ENCODE results near the gene GAB4.
"Not testable (repeated sequence)": the region's sequence is repeated elsewhere in the genome, so short reads cannot be mapped to it uniquely, and the experiment has no call there.

GAB4 gene

DNA sequence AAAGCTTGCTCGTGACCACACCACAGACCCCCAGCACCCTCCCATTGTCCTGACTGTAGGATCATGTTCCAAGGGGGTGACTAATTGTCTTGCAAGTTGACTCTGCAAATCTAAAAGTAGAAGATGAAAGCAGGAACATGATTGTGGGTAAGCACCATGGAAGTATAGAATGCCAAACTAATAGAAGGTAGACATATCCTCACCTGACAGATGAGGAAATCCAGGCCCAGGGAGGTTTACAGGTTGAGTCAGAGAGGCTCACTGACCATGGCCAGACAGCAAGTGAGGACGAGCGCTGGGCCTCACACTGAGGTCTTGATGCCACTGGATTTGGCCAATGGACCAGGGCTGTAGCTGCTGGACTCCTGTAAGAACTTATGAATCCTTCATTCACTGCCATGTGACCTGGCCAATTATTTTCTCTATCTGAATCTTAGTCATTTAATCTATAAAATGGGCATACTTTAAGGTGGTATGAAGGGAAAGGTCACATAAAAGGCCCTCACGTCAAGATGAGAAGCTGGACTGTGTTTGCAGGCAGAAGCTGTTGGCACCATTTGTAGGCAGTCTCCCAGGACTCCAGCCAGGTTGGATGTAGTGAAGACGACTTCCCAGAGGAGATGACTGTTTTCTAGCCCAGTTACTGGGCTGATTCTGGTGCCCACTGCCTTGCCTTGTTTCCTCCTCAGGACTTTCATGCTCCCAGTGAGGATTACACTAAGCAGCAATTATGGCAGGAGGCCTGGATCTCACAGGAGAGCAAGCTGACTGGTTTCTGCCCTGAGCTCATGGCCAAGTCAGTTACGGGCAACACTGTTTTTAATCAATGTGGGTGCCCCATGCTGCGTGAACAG lies 54.6 kb downstream of the GAB4 start:
- Histone ChIP-seq H3K9me3 (no peaks in the 10 kb centered on the region), H3K4me3 (ENCODE audit: low read depth in 1 of 2, low read length in 1 of 2) (no peak overlapping the region), H3K27ac (no peak overlapping the region), H3K36me3 (no peaks in the 10 kb centered on the region), H3K27me3 (no peaks in the 10 kb centered on the region), H3K4me1 (ENCODE audit: control insufficient read depth in 1 of 2, insufficient read depth in 1 of 2, low read depth in 1 of 2, low read length in 1 of 2) (no peaks in the 10 kb centered on the region)
- no peak for TF ChIP-seq CTCF (IDR thresholded peaks at IDR 0.05)

DNA sequence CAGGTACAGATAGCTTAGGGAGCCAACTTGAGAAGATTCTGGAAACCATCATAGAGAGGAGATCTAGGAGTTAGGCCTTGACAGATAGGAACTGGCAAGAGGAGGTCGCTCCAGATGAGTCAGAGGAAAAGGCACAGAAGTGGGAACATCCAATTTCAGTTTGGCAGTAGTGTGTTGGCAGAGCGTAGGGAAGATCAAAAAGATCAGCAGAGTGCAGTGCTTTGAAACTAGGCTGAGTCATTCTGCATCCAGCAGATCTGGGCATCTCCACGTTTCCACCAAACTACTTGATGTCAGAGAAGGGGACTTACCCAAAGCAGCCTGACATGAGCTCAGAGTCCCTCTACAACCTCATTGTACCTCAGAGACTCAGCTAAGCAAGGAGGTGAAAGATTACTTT lies 58.5 kb downstream of the GAB4 start:
- no peaks in the 10 kb centered on the region for H3K36me3 ChIP-seq
- H3K4me3 ChIP-seq (ENCODE audit: low read depth in 1 of 2, low read length in 1 of 2), result no peak overlapping the region
- no peak overlapping the region for H3K27ac ChIP-seq
- TF ChIP-seq CTCF (IDR thresholded peaks at IDR 0.05), result no peak
- H3K9me3 ChIP-seq, result no peaks in the 10 kb centered on the region
- no peaks in the 10 kb centered on the region for H3K4me1 ChIP-seq (ENCODE audit: control insufficient read depth in 1 of 2, insufficient read depth in 1 of 2, low read depth in 1 of 2, low read length in 1 of 2)
- no peaks in the 10 kb centered on the region for H3K27me3 ChIP-seq

DNA sequence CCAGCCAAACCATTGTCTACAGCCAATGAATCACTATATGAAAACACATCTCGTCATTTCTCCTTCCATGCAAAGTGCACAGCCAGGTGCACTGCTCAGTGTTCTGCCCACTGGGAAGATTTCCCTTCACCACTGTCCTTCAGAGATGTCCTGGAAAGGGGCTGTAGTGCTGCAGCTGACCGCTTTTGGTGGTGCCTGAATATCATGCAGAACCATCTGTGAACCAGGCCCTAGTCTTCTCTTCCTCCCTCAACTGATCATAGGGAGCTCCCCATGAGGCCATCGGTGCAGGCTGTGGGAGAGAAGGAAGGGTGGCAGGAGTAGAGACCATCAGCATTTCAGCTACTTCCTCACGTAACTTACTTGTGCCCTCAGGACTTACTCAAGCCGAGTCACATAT lies 70.2 kb downstream of the GAB4 start:
- Histone ChIP-seq H3K36me3 (no peaks in the 10 kb centered on the region), H3K4me3 (ENCODE audit: low read depth in 1 of 2, low read length in 1 of 2) (no peak overlapping the region), H3K9me3 (no peaks in the 10 kb centered on the region), H3K27me3 (no peaks in the 10 kb centered on the region), H3K27ac (no peak overlapping the region), H3K4me1 (ENCODE audit: control insufficient read depth in 1 of 2, insufficient read depth in 1 of 2, low read depth in 1 of 2, low read length in 1 of 2) (no peaks in the 10 kb centered on the region)
- no peak for TF ChIP-seq CTCF (IDR thresholded peaks at IDR 0.05)

DNA sequence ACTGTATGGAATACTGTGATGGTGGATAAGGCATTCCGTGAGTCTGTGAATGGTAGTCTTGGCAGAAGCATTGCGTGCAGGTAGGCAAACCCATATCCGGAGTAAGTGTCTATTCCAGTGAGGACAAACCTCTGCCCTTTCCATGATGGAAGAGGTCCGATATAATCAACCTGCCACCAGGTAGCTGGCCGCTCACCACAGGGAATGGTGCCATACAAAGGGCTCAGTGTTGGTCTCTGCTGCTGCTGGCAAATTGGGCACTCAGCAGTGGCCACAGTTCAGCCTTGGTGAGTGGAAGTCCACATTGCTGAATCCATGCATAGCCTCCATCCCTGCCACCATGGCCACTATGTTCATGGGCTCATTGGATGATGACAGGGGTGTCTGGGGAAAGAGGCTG lies 70.8 kb downstream of the GAB4 start:
- H3K27ac ChIP-seq; H3K4me1 ChIP-seq (ENCODE audit: control insufficient read depth in 1 of 2, insufficient read depth in 1 of 2, low read depth in 1 of 2, low read length in 1 of 2): not testable (repeated sequence)

GRCh38 chr22:16936625-16937024 lies 71.4 kb downstream of the GAB4 start:
- TF ChIP-seq CTCF (IDR thresholded peaks at IDR 0.05), result no peak
- Histone ChIP-seq H3K9me3 (no peaks in the 10 kb centered on the region), H3K4me3 (ENCODE audit: low read depth in 1 of 2, low read length in 1 of 2) (no peak overlapping the region), H3K4me1 (ENCODE audit: control insufficient read depth in 1 of 2, insufficient read depth in 1 of 2, low read depth in 1 of 2, low read length in 1 of 2) (no peaks in the 10 kb centered on the region), H3K36me3 (no peaks in the 10 kb centered on the region), H3K27me3 (no peaks in the 10 kb centered on the region), H3K27ac (no peak overlapping the region)

More for the DNA sequence above, 70.8 kb downstream of the GAB4 start:
- not testable (repeated sequence) for H3K27me3 ChIP-seq; H3K9me3 ChIP-seq; H3K36me3 ChIP-seq; H3K4me3 ChIP-seq (ENCODE audit: low read depth in 1 of 2, low read length in 1 of 2)

DNA sequence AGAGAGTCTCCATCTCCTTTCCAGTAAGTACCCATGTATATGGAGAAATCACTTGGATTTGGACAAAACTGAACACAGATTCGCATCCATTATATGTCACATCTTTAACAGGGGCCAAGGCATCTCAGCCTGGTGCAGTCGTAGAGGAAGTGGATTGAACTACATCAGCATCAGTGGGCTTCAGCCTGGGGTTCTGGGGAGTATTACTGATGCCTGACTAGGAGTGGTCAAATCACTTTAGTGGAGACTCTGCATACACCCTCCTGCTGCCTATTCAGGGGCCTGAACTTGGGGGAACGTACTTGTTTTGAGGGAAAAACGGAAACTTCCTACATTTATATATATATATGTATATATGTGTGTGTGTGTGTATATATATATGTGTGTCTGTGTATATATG lies 72.8 kb downstream of the GAB4 start:
- no peaks in the 10 kb centered on the region for H3K36me3 ChIP-seq
- no peaks in the 10 kb centered on the region for H3K4me1 ChIP-seq (ENCODE audit: control insufficient read depth in 1 of 2, insufficient read depth in 1 of 2, low read depth in 1 of 2, low read length in 1 of 2)
- H3K27ac ChIP-seq, result no peak overlapping the region
- H3K4me3 ChIP-seq (ENCODE audit: low read depth in 1 of 2, low read length in 1 of 2), result no peak overlapping the region
- no peaks in the 10 kb centered on the region for H3K9me3 ChIP-seq
- no peak for TF ChIP-seq CTCF (IDR thresholded peaks at IDR 0.05)
- no peaks in the 10 kb centered on the region for H3K27me3 ChIP-seq

All from neutrophil (primary cell).